Ishikawa (cell line): ENCODE results near the gene HADHA.

Experiments used
- EP300 ChIP-seq: IDR thresholded peaks from 2 replicates; pipeline ENCODE4 v1.6.1; 2012; ENCODE audit warnings: borderline replicate concordance
- TAF1 ChIP-seq: IDR thresholded peaks from 2 replicates; pipeline ENCODE4 v1.6.1; 2012; ENCODE audit warnings: low read depth, mild to moderate bottlenecking

- TF ChIP-seq EP300 (no peak), TAF1 (no peak)
Measured at GRCh38 chr2:26273501-26273900, 29.1 kb upstream of the HADHA start.
